ENCODE data around the gene SMG9.
"Not testable (repeated sequence)": the region's sequence is repeated elsewhere in the genome, so short reads cannot be mapped to it uniquely, and the experiment has no call there.

Gene SMG9

DNA sequence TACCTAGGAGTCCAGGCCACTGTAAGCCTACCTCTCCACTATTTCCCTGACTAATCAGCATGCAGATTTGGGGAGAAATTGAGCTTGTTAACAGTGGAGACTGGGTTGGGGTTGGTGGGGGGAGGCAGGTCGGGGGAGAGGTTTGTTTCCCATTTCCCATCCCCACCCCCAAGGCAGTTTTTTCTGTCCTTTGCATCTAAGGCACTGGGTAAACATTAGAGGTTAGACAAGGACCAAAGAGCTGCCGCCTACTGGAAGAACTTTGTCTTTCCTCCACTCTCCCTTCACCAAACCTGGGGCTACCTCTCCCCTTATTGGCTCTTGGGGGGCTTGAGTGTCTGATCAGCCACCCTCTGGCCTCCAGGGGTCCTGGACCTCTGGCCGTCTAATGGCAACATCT, 25.1 kb upstream of the SMG9 start:
- peak; percentile 76 for DNase-seq

DNA sequence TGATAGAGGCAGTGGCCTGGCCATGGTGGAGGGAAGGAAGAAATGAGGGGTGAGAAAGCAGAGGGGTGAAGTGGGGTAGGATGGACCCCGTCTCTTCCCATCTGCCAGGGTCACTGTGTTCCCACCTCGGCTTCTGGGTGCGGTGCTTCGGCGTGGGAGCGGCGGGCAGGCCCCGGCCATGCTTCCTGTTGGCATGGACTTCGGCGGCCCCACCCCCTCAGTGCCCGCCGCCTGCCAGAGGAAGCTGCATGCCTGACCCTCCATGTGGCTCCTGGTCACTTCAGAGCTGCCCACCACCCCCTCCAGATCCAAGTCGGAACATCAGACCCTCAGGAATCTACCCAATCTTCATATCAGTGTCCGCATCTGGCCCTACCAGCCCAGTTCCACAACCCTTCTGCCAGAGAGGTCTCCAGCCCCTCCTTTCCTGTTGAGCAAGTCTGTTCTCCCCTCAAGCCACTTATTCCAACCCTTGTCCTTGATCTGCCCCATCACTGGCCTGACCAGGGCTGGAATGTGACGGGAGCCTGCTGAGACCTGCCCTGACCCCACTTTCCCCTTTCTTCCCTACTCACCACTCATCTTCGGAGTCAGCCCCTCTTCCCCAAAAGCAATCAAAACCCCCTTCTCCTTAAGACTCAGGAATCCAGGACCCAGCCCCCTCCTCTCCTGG, 24.5 kb upstream of the SMG9 start:
- peak; percentile 39 for DNase-seq

DNA sequence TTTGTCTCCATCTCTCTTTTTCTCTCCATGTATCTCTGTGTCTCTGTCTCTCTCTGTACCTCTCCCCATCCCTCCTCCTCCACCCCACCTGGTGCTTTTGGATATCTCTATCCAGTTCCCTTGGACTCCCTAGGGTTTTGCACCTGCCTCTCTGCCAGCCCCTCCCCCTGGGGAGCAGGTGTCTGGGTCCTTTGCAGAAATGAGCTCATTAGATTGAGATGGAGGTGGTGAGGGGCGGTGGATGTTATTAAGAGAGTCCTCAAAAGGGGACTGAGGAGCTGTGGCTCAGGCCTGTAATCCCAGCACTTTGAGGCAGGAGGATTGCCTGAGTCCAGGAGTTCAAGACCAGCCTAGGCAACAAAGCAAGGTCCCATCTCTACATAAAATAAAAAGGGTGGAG, 23.9 kb upstream of the SMG9 start:
- DNase-seq: no peak

DNA sequence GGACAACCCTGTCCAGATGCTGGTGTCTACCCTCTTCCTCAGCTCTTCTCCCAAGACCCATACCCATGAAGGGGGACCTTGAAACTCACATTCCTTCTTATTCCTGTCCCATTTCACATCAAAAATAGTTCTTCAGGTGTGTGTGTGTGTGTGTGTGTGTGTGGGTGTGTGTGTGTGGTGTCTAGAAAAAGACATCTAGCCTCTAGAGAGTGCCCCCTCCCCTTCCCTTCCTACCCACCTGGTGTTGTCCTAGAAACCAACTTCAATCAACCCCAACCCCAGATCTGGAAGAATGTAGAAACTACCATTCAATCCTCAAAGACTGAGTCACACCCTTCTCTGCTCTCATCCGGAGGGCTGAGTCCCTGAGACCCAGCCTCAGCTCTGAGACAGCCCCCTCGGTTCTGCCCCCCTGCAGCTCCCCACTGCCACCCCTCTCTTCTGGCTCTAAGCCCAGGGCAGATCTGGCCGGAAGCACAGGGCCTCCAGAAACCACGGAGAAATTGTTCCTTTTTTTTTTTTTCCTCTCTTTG, 22.5 kb upstream of the SMG9 start:
- DNase-seq: peak; percentile 82

DNA sequence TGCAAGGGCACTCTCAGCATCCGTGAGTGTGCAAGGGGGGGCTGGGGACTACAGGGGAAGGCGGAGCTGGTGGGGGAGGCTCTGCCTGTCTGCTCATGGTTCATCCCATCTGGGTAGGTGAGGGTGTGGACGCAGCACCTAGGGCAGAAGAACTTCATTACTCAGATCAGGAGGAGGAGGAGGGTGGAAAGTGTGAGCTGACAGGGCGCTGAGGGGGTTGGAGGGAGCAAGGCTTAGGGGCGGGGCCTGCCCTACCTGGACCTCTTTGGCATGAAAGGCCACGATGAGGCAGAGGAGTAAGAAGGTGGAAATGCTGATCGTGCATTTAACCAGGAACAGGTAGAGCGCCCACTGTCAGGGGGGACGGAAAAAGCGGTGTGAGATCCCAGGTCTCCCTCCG, 21.5 kb upstream of the SMG9 start:
- no peak for DNase-seq

DNA sequence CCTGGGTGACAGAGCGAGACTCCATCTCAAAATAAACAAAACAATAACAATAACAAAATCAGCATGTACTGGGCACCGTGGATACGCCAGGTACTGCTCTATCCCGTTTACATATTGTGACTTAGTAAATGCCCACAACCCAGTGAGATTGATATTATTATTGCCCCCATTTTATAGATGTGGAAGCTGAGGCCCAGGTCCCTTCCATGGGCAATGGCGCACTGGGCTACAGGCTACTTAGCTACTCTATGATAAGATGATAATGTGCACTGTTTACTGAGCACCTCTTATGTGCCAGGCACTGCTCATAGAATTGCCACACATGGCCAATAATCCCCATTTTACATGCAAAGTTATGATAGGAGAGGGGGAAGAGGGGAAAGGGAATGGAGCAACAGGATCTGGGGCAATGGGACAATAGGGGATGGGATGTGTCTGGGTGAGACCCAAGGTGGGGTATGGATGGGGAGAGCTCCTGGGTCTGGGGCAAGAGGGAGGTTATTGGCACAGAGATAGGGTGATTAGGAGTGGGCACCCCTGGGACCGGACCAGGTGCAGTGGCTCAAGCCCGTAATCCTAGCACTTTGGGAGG, 20.6 kb upstream of the SMG9 start:
- DNase-seq: no peak

DNA sequence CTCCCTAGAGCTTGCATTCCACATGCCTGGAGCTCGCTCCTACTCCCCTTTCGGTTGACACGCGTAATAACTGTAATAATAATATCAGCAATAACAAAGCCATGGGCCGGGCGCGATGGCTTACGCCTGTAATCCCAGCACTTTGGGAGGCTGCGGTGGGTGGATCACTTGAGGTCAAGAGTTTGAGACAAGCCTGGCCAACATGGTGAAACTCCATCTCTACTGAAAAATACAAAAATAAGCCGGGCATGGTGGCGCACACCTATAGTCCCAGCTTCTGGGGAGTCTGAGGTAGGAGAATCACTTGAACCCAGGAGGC, 20.1 kb upstream of the SMG9 start:
- DNase-seq: not testable (repeated sequence)

DNA sequence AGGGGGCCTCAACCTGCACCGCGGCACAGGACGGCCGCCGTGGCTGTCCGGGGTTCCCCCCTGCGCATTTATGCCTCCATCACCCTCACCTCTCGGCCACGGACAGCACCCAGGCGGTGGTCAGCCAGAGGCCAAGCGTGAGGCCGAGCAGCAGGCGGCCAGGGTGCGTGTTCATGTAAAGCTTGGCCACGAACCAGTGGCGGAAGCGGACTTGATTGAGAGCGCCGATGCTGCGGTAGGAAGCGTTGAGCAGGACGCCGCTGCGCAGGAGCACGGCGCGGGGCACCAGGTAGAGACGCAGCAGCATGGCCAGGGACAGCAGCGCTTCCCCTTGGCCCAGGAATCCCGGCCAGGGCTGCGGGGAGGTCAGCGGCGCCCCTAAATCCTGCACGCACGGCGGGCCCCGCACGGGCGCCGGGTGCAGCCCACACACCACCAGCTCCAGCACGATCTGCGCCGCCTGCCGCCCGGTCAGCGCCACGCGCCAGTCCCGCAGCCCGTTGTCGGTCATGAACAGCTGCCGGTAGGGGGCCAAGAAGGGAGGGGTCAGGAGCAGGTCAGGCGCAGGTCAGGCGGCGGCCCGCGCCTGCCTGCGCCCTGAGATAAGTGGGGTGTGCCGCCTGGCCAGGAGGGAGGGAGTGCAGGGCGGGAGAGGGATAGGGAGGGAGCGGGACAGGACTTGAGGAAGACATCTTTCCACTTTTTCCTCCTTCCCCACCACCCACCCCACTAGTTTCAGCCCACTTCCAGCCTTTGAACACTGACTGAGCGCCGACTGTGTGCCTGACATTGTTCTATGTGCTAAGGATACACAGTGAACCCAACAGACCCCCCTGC, 19.6 kb upstream of the SMG9 start:
- DNase-seq: peak; percentile 94

DNA sequence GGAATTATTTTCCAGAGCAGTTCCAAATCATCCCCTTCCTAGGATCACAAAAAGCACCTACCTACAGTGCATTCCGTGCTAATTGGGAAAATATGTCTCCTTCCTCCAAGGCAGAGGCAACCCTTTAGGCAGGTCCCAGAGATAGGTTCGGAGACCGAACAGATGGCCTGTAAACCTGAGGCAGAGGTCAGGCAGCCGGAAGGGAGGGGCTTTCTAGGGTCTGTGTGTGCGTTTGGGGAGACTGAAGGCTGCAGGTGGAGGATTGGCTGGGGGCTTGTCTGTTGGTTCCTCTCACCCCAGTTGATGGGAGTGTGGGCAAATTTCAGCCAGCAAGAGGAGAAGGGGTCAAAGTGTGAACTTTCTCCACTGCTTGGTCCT, 19.0 kb upstream of the SMG9 start:
- no peak for DNase-seq

DNA sequence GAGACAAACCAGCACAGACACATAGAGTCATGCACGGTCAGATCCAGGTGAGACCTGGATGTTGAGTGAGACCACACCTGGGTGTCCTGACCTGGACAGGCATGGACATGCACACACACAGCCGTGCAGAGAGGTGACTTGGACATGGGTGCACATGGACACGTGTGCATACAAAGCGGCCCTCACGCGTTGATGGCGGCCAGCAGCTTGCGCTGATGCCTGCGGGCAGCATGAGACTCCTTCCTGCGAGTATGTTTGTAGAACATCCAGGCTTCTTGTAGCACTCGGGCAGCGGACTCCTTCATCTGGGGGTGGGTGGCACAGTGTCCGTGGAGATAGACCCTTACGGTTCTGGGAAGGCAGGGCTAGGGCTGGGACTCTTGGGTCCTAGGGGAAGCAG, 14.5 kb upstream of the SMG9 start:
- no peak for DNase-seq

DNA sequence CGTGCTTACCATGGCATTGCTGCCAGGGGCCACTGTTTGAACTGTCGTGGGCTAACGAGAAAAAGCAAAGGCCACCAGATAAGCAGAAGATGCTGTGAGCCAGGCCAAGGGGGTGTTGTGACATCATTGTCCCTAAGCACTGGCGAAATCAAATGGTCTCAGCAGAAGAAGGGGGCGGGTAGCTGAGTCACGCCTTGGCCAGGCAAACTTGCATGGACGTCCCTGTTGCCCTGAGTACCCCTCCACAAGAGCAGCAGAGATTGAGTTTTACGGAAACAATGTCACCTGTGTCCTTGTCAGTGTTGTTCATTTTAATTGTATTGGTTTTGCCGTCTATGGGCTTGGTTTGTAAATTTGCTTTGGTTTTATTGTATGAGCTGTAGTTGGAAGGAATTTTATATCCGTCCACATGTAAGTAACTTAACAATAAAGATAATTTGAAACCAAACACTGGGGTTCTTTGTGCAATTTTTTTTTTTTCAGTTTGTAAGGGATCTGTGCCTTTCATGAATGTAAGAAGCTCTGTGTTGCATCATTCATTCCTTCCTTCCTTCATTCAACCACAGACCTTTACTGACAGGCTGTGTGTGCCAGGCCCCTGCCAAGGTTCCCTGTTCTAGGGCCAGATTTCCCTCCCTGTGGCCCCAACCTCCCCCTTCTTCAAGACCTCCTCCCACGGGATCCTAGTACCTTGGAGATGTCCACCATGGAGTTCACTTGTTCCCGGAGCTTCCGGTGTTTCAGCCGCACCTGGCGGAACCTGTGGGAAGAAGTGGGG, 13.7 kb upstream of the SMG9 start:
- DNase-seq: peak; percentile 69

DNA sequence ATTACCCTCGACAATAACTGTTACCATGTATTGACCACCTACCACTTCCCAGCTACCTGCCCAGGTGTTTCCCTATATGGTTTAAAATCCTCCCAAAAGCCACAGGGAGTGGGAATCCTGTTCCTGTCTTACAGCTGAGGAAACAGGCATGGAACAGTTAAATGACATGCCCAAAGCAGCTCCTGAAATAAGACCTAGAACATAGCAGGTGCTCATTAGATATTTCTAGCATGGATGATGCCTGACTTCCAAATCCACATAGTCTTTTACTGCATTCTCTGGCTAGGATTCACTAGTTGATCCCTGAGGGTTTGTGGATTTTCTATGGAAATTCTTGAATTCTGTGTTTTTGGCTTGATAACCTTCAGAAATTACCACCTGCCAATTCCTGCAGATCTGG, 13.1 kb upstream of the SMG9 start:
- DNase-seq: no peak

DNA sequence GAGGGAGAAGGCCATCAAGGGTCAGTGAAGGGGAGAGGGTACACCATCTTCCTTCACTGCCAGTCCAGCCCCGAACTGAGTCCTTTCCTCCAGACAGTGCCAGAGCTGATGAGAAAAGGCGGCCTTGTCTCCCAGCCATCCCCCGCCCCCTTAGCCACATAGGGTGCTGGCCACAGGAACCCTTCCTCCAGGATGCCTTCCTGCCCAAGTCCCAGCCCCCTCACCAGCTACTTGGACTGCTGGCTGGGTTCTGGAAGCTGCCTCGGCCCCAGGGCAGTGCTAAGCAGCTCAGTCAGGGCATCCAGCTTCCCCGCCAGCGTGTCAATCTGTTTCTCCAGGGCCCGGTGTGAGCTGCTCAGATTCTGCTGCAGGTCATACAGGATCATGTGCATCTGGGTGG, 12.6 kb upstream of the SMG9 start:
- no peak for DNase-seq

DNA sequence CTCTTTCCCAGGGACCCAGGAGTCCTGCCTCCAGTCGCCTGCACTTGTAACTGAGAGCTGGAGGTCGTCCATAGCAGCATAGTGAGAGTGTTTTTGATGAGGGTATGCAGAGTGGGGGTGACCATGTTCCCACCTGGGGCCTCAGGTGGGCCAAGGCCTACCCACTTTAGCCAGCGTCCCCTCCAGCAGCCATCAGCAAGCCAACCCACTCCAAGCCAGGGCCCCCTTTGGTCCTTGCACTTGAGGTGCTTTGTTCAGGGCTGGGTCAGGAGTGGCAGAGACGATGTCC, 11.9 kb upstream of the SMG9 start:
- no peak for DNase-seq

DNA sequence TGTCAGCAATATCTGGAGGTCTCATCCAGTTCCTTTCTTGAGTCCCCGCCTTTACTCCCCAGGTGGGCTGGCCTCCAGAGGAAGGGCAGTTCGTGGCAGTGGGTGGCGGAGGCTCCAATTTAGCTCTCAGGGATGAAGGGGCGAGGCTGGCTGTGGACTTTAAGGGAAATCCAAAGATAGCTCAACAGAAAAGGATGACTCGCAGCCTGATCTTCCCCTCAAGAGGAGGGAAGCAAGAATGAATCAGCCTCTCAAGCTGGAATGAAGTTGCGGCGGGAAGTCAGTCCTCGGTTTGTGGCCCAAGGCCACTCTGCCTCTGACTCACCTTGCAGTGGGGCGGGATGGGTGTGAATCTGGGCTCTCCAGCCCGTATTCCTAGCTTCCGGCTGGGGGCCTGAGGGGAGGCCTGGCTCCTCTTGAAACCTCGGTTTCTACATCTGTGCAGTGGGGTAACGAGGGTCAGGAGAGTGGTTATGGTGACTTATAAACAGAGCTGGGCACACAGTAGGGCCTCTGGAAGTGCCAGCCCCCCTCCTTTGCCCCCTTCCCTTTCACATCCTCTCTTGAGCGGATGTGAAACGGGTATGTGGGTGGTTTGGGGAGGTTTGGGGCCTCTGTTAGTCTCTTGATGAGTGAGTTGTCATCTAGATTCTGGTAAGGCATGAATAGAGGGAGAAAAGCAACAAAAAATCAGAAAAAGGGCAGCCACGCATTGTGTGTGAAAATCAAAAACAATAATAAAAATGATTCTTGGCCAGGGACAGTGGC, 10.5 kb upstream of the SMG9 start:
- no peak for DNase-seq

DNA sequence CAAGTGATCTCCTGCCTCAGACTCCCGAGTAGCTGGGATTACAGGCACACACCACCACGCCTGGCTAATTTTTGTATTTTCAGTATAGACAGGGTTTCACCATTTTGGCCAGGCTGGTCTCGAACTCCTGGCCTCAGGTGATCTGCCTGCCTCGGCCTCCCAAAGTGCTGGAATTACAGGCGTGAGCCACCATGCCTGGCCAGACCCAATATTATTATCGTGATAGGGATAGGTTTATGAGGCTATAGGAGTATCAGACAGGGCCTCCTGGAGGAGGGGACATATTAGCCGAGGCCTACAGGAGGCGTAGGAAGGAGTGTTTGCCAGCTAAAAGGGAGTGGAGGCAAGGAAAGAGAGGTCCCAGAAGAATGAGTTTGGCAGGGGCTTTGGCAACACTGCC, 9.9 kb upstream of the SMG9 start:
- not testable (repeated sequence) for DNase-seq

DNA sequence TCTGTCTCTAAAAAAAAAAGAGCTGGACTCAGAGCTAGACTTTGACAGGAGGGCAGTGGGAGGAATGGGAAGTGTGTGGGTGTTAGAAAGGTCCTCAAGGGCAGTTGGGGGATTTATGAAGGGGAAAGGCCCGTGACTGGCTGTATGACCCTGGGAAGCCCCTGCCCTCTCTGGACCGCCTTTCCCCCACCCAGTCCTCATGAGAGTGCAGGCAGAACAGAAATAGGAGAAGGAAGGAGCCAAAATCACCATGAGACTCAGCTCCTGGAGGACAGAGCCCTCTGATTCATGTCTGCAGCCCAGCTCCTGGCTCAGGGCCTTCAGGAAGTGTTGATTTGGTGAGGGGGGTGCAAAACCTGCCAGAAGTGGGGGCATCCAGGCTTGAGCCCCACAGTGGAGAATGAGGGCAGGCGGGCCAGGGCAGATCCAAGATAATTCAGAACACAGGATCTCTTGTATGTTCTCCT, 8.7 kb upstream of the SMG9 start:
- no peak for DNase-seq

DNA sequence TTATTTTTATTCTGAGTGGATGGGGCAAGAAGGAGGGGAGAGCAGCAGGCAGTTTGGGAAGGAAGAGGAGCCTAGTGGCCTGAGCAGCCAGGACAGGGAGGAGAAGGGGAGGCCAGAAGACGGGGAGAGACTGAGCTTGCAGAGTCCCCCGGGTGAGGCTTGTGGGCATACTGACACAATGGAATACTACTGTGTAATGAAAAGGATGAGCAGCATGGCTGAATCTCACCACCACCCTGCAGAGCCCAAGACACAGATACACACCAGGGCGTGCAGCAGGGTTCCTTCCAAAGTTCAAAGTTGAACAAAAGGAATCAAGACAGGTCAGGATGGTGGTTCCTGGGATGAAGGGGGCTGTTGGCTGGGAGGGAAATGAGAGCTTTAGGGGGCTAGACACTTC, 8.1 kb upstream of the SMG9 start:
- DNase-seq: no peak

DNA sequence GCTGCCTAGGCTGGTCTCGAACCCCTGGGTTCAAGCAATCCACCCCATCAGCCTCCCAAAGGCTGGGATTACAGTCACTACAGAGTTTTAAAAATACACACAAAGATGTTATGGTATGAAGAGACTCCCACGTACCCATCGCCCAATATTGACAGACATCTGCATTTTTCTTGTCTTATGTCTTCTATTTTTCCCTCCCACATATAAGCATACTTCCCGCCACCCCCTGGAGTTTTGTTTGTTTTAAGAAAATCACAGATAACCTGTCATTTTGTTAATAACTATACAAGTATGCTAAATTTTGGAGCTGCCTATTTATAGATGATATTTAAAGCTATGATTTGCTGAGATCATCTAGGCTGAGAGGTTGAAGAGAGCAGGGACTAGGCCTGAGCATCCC, 6.2 kb upstream of the SMG9 start:
- no peak for DNase-seq

DNA sequence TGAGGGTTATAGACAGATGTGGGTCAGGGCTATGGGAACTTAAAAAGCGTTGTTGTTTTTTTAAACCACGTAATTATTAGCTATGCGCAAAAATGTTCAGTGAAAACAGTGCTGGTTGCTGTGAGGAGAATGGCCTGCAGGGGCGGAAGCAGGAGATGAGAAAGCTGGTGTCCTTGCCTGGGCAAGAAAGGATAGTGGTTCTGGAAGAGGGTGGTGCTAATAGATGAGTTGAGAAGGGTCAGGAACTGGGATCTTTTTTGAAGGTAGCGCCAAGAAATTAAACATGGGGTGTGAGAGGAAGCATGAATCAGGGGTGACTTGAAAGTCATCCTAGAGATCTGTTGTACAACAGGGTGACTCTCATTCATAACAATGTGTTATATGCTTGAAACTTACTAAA, 4.8 kb upstream of the SMG9 start:
- no peak for DNase-seq

DNA sequence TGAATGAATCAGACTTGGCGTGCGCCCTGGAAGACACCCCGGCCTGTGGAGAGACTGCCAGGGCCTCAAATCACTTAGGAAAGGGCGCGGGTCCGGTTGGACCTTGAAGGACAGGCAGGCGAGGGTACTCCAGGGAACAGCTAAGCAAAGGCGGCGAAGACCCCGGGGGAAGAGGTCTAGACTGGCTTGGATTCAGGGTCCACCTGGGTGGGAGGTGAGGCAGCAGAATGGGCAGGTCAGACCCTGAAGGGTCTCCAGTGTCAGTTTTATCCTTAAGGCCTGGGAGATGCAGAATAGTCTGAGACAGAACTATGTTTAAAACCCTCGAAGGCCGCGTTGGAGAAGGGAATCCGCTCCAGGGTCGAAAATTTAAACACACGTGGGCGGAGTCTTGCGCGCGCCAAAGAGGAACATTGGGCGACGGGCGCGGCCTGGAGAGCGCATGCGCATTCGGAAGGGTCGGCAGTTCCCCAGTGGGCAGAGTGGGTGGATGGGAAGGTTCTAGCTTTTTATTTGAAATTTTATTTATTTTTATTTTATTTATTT, 567 bp upstream of the SMG9 start:
- DNase-seq: peak; percentile 94

DNA sequence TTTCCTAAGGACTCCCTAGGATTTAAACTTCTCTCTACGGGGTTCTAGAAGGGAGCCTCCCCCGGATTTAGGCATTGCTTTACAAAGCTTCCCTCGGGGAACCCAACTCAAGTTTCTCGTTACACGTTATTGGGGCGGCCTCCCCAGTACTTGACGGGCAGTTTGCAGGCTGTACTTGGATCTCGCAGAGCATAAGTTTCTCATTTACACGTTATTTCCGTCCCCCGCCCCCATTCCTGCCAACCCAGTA, 584 bp downstream of the SMG9 start:
- DNase-seq: no peak

Data from hematopoietic multipotent progenitor cell treated with erythropoietin and hydrocortisone succinate and interleukin-3 and kit ligand, for 6 days (in vitro differentiated cells).